GM12878 (cell line): ENCODE measurements around the gene DCDC2. TPM values are rescaled to one million over a fixed set of nuclear protein-coding genes. Genes with fewer than 3 reads are reported as not detected.

Experiments used
- ATAC-seq: fragments of 200-7000 bp; cut with Tn5 transposase; 3 replicates; pipeline ENCODE4 v1.9.1; 2020; ENCODE audit warnings: mild to moderate bottlenecking, moderate library complexity
- BruUV-seq: library from RNA; stranded (reverse); fragments of 400-500 nt; replicated peaks from 2 replicates; lab custom pipeline; 2021; lab: Mats Ljungman, UMichigan
- CTCF ChIA-PET: fragments of 300-600 bp; sonication (Branson Sonifier 250); formaldehyde crosslinking; extraction: SDS; loops from one replicate; lab custom pipeline; 2021; ENCODE audit warnings: inconsistent platforms; lab: Yijun Ruan, JAX
- POLR2A ChIA-PET: fragments of 350-600 bp; formaldehyde crosslinking; extraction: SDS; loops from one replicate; lab custom pipeline; 2021; ENCODE audit warnings: inconsistent platforms; lab: Charles Lee
- RAD21 ChIA-PET: fragments of 300-600 bp; sonication (Branson Sonifier 250); formaldehyde crosslinking; loops from one replicate; lab custom pipeline; 2023; ENCODE audit warnings: antibody characterized with exemption; ENCODE audit not compliant: unreplicated experiment; lab: Charles Lee
- SMC1A ChIA-PET: fragments of 300-600 bp; sonication (Branson Sonifier 250); formaldehyde crosslinking; loops from one replicate; lab custom pipeline; 2023; ENCODE audit not compliant: unreplicated experiment, uncharacterized antibody; lab: Charles Lee
- DNase-seq: peaks from one replicate; pipeline ENCODE4 v3.0.0-alpha.2; 2011; ENCODE audit warnings: low read depth, low spot score
- FAIRE-seq: peaks from 3 replicates; lab custom pipeline; 2011; peaks lifted over from hg19 to GRCh38; lab: Jason Lieb, UNC
- H2AFZ ChIP-seq: 2 replicates; pipeline ENCODE4 v1.6.0; 2011; ENCODE audit warnings: low read depth, low read length, control low read depth; ENCODE audit not compliant: control insufficient read depth
- H3K27ac ChIP-seq: 2 replicates; pipeline ENCODE4 v1.5.1; 2011; ENCODE audit warnings: control low read depth; ENCODE audit not compliant: control insufficient read depth, insufficient read depth
- H3K27me3 ChIP-seq, 2 experiments: replicated peaks in 1 of 2; 2 replicates each; pipeline versions ENCODE4 v1.6.0 to v1.6.1; 2011; ENCODE audit warnings: low read length in 1 of 2; ENCODE audit not compliant: control insufficient read depth in 2 of 2, insufficient read depth in 2 of 2
- H3K36me3 ChIP-seq, 2 experiments: 2 replicates each; pipeline ENCODE4 v1.5.1; 2011; ENCODE audit warnings: low read length in 1 of 2; ENCODE audit not compliant: control insufficient read depth in 2 of 2, insufficient read depth in 2 of 2
- H3K4me1 ChIP-seq: 2 replicates; pipeline ENCODE4 v1.6.1; 2011; ENCODE audit warnings: mild to moderate bottlenecking, low read length, moderate library complexity, mixed read lengths; ENCODE audit not compliant: control insufficient read depth, insufficient read depth
- H3K4me2 ChIP-seq: 2 replicates; pipeline ENCODE4 v1.6.0; 2011; ENCODE audit warnings: control low read depth; ENCODE audit not compliant: control insufficient read depth, insufficient read depth
- H3K4me3 ChIP-seq: fragments of 200-600 bp; sonication (generic); 2 replicates; pipeline ENCODE4 v1.5.1; 2016
- H3K79me2 ChIP-seq: 2 replicates; pipeline ENCODE4 v1.6.0; 2011; ENCODE audit warnings: low read length; ENCODE audit not compliant: control insufficient read depth, insufficient read depth
- H3K9ac ChIP-seq: 2 replicates; pipeline ENCODE4 v1.8.0; 2011; ENCODE audit warnings: low read length, control low read depth, mixed read lengths; ENCODE audit not compliant: control insufficient read depth, insufficient read depth
- H3K9me3 ChIP-seq: replicated peaks from 3 replicates; pipeline ENCODE4 v1.5.1; 2011; ENCODE audit warnings: mild to moderate bottlenecking, low read length; ENCODE audit not compliant: control insufficient read depth, insufficient read depth
- H4K20me1 ChIP-seq: 2 replicates; pipeline ENCODE4 v1.6.0; 2011; ENCODE audit not compliant: control insufficient read depth, insufficient read depth
- CBX5 ChIP-seq: sonication (generic); IDR thresholded peaks from 2 replicates; pipeline ENCODE4 v1.6.1; 2016; ENCODE audit warnings: low read depth, moderate library complexity, mild to moderate bottlenecking, inconsistent platforms
- CHD2 ChIP-seq: IDR thresholded peaks from 2 replicates; pipeline ENCODE4 v1.6.1; 2011; ENCODE audit warnings: low read depth, low read length, improper control_type of control experiment, borderline replicate concordance
- E4F1 ChIP-seq: fragments of 450-650 bp; IDR thresholded peaks from 2 replicates; pipeline ENCODE4 v1.6.1; 2018; ENCODE audit warnings: borderline replicate concordance, mild to moderate bottlenecking; ENCODE audit not compliant: partially characterized antibody
- ESRRA ChIP-seq: IDR thresholded peaks from 2 replicates; pipeline ENCODE4 v1.6.1; 2012; ENCODE audit warnings: mild to moderate bottlenecking, low read length, improper control_type of control experiment
- HDAC2 ChIP-seq: fragments of 200-600 bp; sonication (generic); IDR thresholded peaks from 2 replicates; pipeline ENCODE4 v1.6.1; 2017
- NFYB ChIP-seq: IDR thresholded peaks from 2 replicates; pipeline ENCODE4 v1.6.1; 2011; ENCODE audit warnings: low read depth, mild to moderate bottlenecking, low read length, improper control_type of control experiment, moderate library complexity; ENCODE audit not compliant: insufficient read depth
- NR2C1 ChIP-seq: fragments of 450-650 bp; IDR thresholded peaks from 2 replicates; pipeline ENCODE4 v1.6.1; 2017; ENCODE audit warnings: antibody characterized with exemption, mild to moderate bottlenecking, moderate library complexity
- NR2F1 ChIP-seq: fragments of 450-650 bp; conservative IDR thresholded peaks from 2 replicates; pipeline ENCODE4 v1.6.1; 2017; ENCODE audit warnings: mild to moderate bottlenecking
- PAX8 ChIP-seq: fragments of 450-650 bp; IDR thresholded peaks from 2 replicates; pipeline ENCODE4 v1.6.1; 2017; ENCODE audit warnings: mild to moderate bottlenecking, moderate library complexity
- PML ChIP-seq: IDR thresholded peaks from 2 replicates; pipeline ENCODE4 v1.6.1; 2012; ENCODE audit warnings: low read length, inconsistent platforms
- POU2F2 ChIP-seq: IDR thresholded peaks from 3 replicates; pipeline ENCODE4 v1.6.1; 2011; ENCODE audit warnings: low read depth, mild to moderate bottlenecking, low read length, borderline replicate concordance
- TAF1 ChIP-seq: IDR thresholded peaks from 2 replicates; pipeline ENCODE4 v1.6.1; 2011; ENCODE audit warnings: mild to moderate bottlenecking, low read depth, low read length, borderline replicate concordance
- ZBTB40 ChIP-seq: fragments of 450-650 bp; IDR thresholded peaks from 2 replicates; pipeline ENCODE4 v1.6.1; 2016; ENCODE audit warnings: mild to moderate bottlenecking, moderate library complexity, borderline replicate concordance
- WGBS: methylation state at CpG from one replicate; pipeline ENCODE4 v1.1.6; 2016; ENCODE audit warnings: low lambda C conversion rate; ENCODE audit not compliant: insufficient replicate concordance, insufficient coverage; ENCODE audit errors: missing lambda C conversion rate; 5-methylcytosine and 5-hydroxymethylcytosine counted together
- in situ Hi-C: fragments of 300-500 bp; cut with MboI; formaldehyde crosslinking; loops from 9 replicates; pipeline ENCODE4 v1.14.3; 2018; ENCODE audit warnings: mixed read lengths
- intact Hi-C: fragments of 100-400 bp; cut with micrococcal nuclease; formaldehyde crosslinking; loops from one replicate; pipeline ENCODE4 v1.14.2; 2022; ENCODE audit not compliant: unreplicated experiment
- polyA plus RNA-seq, 11 experiments: library from polyadenylated mRNA; depleted of rRNA in 4 of 11; unstranded in 6 of 11; stranded (reverse) in 5 of 11; fragments of >200 nt; fragmentation: Nextera tagmentation in 4 of 11; fragmentation: Illumina TruSeq in 1 of 11; extraction: Ambion mirVana in 4 of 11; extraction: Trizol in 1 of 11; gene quantifications; 1 replicate in 1 of 11; 2 replicates in 10 of 11; pipeline versions ENCODE4 v1.2.1 to v1.2.3, GENCODE V29; 2011 to 2016; ENCODE audit warnings: inconsistent platforms in 2 of 11, missing spikeins in 2 of 11, low read depth in 1 of 11
- total RNA-seq, 4 experiments: library from RNA; depleted of rRNA in 3 of 4; stranded (reverse); fragments of >200 nt in 3 of 4; fragmentation: Illumina TruSeq in 1 of 4; extraction: Trizol in 1 of 4; gene quantifications; 2 replicates each; pipeline versions ENCODE4 v1.2.1 to v1.2.3, GENCODE V29; 2013 to 2021
- TF ChIP-seq, protein P1 (sequence below): IDR thresholded peaks from 2 replicates; pipeline ENCODE4 v1.6.1; 2011; ENCODE audit warnings: borderline replicate concordance, low read depth, mild to moderate bottlenecking, moderate library complexity, low read length; ENCODE audit not compliant: insufficient read depth, poor library complexity, severe bottlenecking

Gene DCDC2
- total and polyA plus RNA-seq, 10 of the 15 experiments (the other 5 are each of a cell fraction or from before 2014, with no cell fraction given): under 0.01 to 0.03 TPM; not detected in 8

GRCh38 chr6:24391756-24392405 lies 34.0 kb upstream of the DCDC2 start (continued):
- TF ChIP-seq CBX5 (0 out of 2 replicates have a peak, but pooled peaks have one; percentile 65), ESRRA (no peak), NR2F1 (0 out of 2 replicates have a peak, but pooled peaks have one; percentile 23), ZBTB40 (no peak)
- TF ChIP-seq, all 136 proteins: peak for 30

DNA sequence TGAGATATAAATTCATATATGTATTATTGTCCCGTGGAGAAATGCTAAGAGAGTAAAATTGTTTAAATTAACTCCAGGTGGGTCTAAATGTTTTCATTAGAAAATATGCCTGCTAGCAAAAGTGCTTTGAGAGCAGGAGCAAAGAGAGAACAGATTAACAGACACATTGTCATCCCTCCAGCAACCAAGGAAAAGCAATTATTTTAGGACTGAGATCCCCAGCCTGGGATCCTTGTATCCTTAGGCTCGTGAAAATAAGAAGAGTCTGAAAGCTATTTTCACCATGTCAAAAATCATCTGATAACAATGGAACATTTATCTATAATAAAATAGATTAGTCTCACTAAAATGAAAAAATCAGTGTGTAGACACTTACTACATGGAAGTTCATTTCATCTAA lies 33.3 kb upstream of the DCDC2 start:
- DNase-seq (no peak), FAIRE-seq (no peak), ATAC-seq (no peak)
- RAD21 ChIA-PET: interaction anchor here (1.6 kb wide), 1 partner anchor 108 kb away, joined by 4 read pairs; no protein-coding TSS in a partner anchor
- POLR2A ChIA-PET: no interaction called here
- no peaks in the 10 kb centered on the region for H3K79me2 ChIP-seq
- no peak overlapping the region for H3K9ac ChIP-seq
- H3K36me3 ChIP-seq: no peaks in the 10 kb centered on the region
- H2AFZ ChIP-seq: no peak overlapping the region
- H3K4me3 ChIP-seq: no peak overlapping the region
- BruUV-seq: no TSS peak
- no peaks in the 10 kb centered on the region for H4K20me1 ChIP-seq
- intact Hi-C loops (loop anchor here (1.0 kb wide), 1 partner anchor 108 kb away; no protein-coding TSS in a partner anchor), in situ Hi-C loops (no loop called here)
- WGBS: 0% methylated on average over 2 of the region's 2 CpGs
- H3K27ac ChIP-seq: no peak overlapping the region
- CTCF ChIA-PET: interaction anchor here (1.7 to 2.6 kb wide), 2 partner anchors 15 to 39 kb away, joined by 4 to 8 read pairs; no protein-coding TSS in a partner anchor
- no peaks in the 10 kb centered on the region for H3K27me3 ChIP-seq
- no peaks in the 10 kb centered on the region for H3K9me3 ChIP-seq
- no peak overlapping the region for H3K4me2 ChIP-seq
- SMC1A ChIA-PET: interaction anchor here (1.0 kb wide), 1 partner anchor 108 kb away, joined by 3 read pairs; no protein-coding TSS in a partner anchor
- no peaks in the 10 kb centered on the region; the same call in 1 of the 2 replicates for H3K4me1 ChIP-seq
- no peak for TF ChIP-seq TAF1
- no peak for TF ChIP-seq CHD2
- TF ChIP-seq NR2C1: no peak
- TF ChIP-seq PAX8: no peak
- no peak for TF ChIP-seq POU2F2
- no peak for TF ChIP-seq PML
- no peak for TF ChIP-seq HDAC2
- TF ChIP-seq, protein P1, sequence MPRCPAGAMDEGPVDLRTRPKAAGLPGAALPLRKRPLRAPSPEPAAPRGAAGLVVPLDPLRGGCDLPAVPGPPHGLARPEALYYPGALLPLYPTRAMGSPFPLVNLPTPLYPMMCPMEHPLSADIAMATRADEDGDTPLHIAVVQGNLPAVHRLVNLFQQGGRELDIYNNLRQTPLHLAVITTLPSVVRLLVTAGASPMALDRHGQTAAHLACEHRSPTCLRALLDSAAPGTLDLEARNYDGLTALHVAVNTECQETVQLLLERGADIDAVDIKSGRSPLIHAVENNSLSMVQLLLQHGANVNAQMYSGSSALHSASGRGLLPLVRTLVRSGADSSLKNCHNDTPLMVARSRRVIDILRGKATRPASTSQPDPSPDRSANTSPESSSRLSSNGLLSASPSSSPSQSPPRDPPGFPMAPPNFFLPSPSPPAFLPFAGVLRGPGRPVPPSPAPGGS: no peak
- no peak for TF ChIP-seq E4F1
- TF ChIP-seq NFYB: no peak
